A549 (cell line): ENCODE measurements around the gene IL17REL. TPM values are rescaled to one million over a fixed set of nuclear protein-coding genes. Genes with fewer than 3 reads are reported as not detected.

Source experiments
- ATAC-seq, 2 experiments: fragments of 200-7000 bp in 1 of 2; fragments of >200 bp in 1 of 2; cut with Nextera tagmentation in 1 of 2; cut with Tn5 transposase in 1 of 2; 3 replicates each; pipeline versions ENCODE4 v1.8.0 to v1.9.1; 2018 to 2020; ENCODE audit warnings: mild to moderate bottlenecking in 1 of 2, moderate library complexity in 1 of 2
- CTCF ChIA-PET: fragments of 300-600 bp; sonication (Branson Sonifier 250); formaldehyde crosslinking; extraction: SDS; loops from one replicate; lab custom pipeline; 2021; ENCODE audit warnings: antibody characterized with exemption, inconsistent platforms; lab: Yijun Ruan, JAX
- POLR2A ChIA-PET: fragments of 350-600 bp; formaldehyde crosslinking; extraction: SDS; loops from one replicate; lab custom pipeline; 2021; ENCODE audit warnings: antibody characterized with exemption, inconsistent platforms; lab: Yijun Ruan, JAX
- DNase-seq, 2 experiments: peaks; one replicate each; pipeline versions ENCODE4 v3.0.0 to v3.0.0-alpha.2; 2011 to 2016; ENCODE audit warnings: low read depth in 1 of 2, low spot score in 1 of 2
- FAIRE-seq: peaks from 2 replicates; lab custom pipeline; 2011; peaks lifted over from hg19 to GRCh38; lab: Jason Lieb, UNC
- H3K27ac ChIP-seq, 2 experiments: fragments of >200 bp; sonication (Bioruptor Twin); formaldehyde crosslinking; 3 replicates each; pipeline ENCODE4 v1.5.1; 2016 to 2017
- H3K4me1 ChIP-seq: fragments of >200 bp; sonication (Bioruptor Twin); formaldehyde crosslinking; 3 replicates; pipeline ENCODE4 v1.6.1; 2016
- H3K4me2 ChIP-seq: fragments of >200 bp; sonication (Bioruptor Twin); formaldehyde crosslinking; 3 replicates; pipeline ENCODE4 v1.6.1; 2016
- H3K4me3 ChIP-seq: fragments of >200 bp; sonication (Bioruptor Twin); formaldehyde crosslinking; 3 replicates; pipeline ENCODE4 v1.5.1; 2016
- H3K9me3 ChIP-seq: fragments of >200 bp; sonication (Bioruptor Twin); formaldehyde crosslinking; 3 replicates; pipeline ENCODE4 v1.6.1; 2016
- ATOH8 ChIP-seq: fragments of 250-450 bp; sonication (Bioruptor Pico); IDR thresholded peaks from 2 replicates; pipeline ENCODE4 v1.5.0; 2020; ENCODE audit warnings: low read depth, mild to moderate bottlenecking, moderate library complexity
- BCL3 ChIP-seq: fragments of >200 bp; sonication (Bioruptor Twin); formaldehyde crosslinking; IDR thresholded peaks from 3 replicates; pipeline ENCODE4 v1.6.1; 2016
- CBX2 ChIP-seq: fragments of 200-600 bp; sonication (generic); IDR thresholded peaks from 2 replicates; pipeline ENCODE4 v1.6.1; 2016; ENCODE audit warnings: low read depth, mild to moderate bottlenecking, borderline replicate concordance
- CHD2 ChIP-seq: fragments of 150-350 bp; IDR thresholded peaks from 2 replicates; pipeline ENCODE4 v1.6.1; 2014; ENCODE audit warnings: low read length; ENCODE audit not compliant: partially characterized antibody
- EHMT2 ChIP-seq: fragments of 200-600 bp; sonication (generic); IDR thresholded peaks from 2 replicates; pipeline ENCODE4 v1.6.1; 2016; ENCODE audit warnings: antibody characterized with exemption, low read depth, mild to moderate bottlenecking, moderate library complexity
- EP300 ChIP-seq, 2 experiments: fragments of >200 bp; sonication (Bioruptor Twin); formaldehyde crosslinking; IDR thresholded peaks; 2 replicates in 1 of 2; 3 replicates in 1 of 2; pipeline ENCODE4 v1.6.1; 2016 to 2017
- FOSB ChIP-seq: fragments of 250-450 bp; sonication (Bioruptor Pico); IDR thresholded peaks from 2 replicates; pipeline ENCODE4 v1.5.0; 2020; ENCODE audit warnings: mild to moderate bottlenecking, moderate library complexity
- FOXS1 ChIP-seq: fragments of 250-450 bp; sonication (Bioruptor Pico); IDR thresholded peaks from 2 replicates; pipeline ENCODE4 v1.5.0; 2020; ENCODE audit warnings: mild to moderate bottlenecking, moderate library complexity
- HES2 ChIP-seq: fragments of >200 bp; sonication (Bioruptor Twin); formaldehyde crosslinking; IDR thresholded peaks from 2 replicates; pipeline ENCODE4 v1.6.1; 2016
- HOXA7 ChIP-seq: fragments of 250-450 bp; sonication (Bioruptor Pico); IDR thresholded peaks from 2 replicates; pipeline ENCODE4 v1.5.0; 2020; ENCODE audit warnings: mild to moderate bottlenecking, moderate library complexity
- HOXB5 ChIP-seq: fragments of 250-450 bp; sonication (Bioruptor Pico); IDR thresholded peaks from 2 replicates; pipeline ENCODE4 v1.5.0; 2020; ENCODE audit warnings: mild to moderate bottlenecking, moderate library complexity
- JUN ChIP-seq, 2 experiments: fragments of >200 bp; sonication (Bioruptor Twin); formaldehyde crosslinking; IDR thresholded peaks; 2 replicates in 1 of 2; 3 replicates in 1 of 2; pipeline ENCODE4 v1.6.1; 2016 to 2017
- JUNB ChIP-seq: fragments of >200 bp; sonication (Bioruptor Twin); formaldehyde crosslinking; IDR thresholded peaks from 2 replicates; pipeline ENCODE4 v1.6.1; 2016
- KDM1A ChIP-seq: fragments of 200-600 bp; sonication (generic); IDR thresholded peaks from 2 replicates; pipeline ENCODE4 v1.6.1; 2016; ENCODE audit warnings: low read depth, mild to moderate bottlenecking
- KDM5A ChIP-seq: fragments of 200-600 bp; sonication (generic); IDR thresholded peaks from 2 replicates; pipeline ENCODE4 v1.6.1; 2016; ENCODE audit warnings: antibody characterized with exemption, mild to moderate bottlenecking
- MAFK ChIP-seq: fragments of 450-650 bp; IDR thresholded peaks from 2 replicates; pipeline ENCODE4 v1.6.1; 2014; ENCODE audit not compliant: partially characterized antibody
- NFE2L2 ChIP-seq: fragments of 150-350 bp; conservative IDR thresholded peaks from 2 replicates; pipeline ENCODE4 v1.6.1; 2014; ENCODE audit warnings: low read length
- NPAS2 ChIP-seq: fragments of 250-450 bp; sonication (Bioruptor Pico); IDR thresholded peaks from 2 replicates; pipeline ENCODE4 v1.8.0; 2022; ENCODE audit warnings: mild to moderate bottlenecking, moderate library complexity, borderline replicate concordance
- POLR2AphosphoS2 ChIP-seq: conservative IDR thresholded peaks from 2 replicates; pipeline ENCODE4 v1.6.1; 2012; ENCODE audit warnings: low read length, improper control_type of control experiment, inconsistent platforms
- RAD21 ChIP-seq, 2 experiments: fragments of >200 bp in 1 of 2; sonication (Bioruptor Twin) in 1 of 2; formaldehyde crosslinking in 1 of 2; IDR thresholded peaks in 1 of 2; conservative IDR thresholded peaks in 1 of 2; 2 replicates in 1 of 2; 3 replicates in 1 of 2; pipeline ENCODE4 v1.6.1; 2012 to 2018; ENCODE audit warnings: inconsistent platforms in 1 of 2
- SMC3 ChIP-seq: fragments of >200 bp; sonication (Bioruptor Twin); formaldehyde crosslinking; IDR thresholded peaks from 3 replicates; pipeline ENCODE4 v1.6.1; 2018; ENCODE audit warnings: inconsistent platforms
- TFCP2L1 ChIP-seq: fragments of 250-450 bp; sonication (Bioruptor Pico); IDR thresholded peaks from 2 replicates; pipeline ENCODE4 v1.5.0; 2021; ENCODE audit warnings: mild to moderate bottlenecking
- ZFP36 ChIP-seq: fragments of 450-650 bp; IDR thresholded peaks from 2 replicates; pipeline ENCODE4 v1.6.1; 2014; ENCODE audit warnings: borderline replicate concordance; ENCODE audit not compliant: partially characterized antibody
- ZNF302 ChIP-seq: fragments of 250-450 bp; sonication (Bioruptor Pico); IDR thresholded peaks from 2 replicates; pipeline ENCODE4 v1.9.0; 2021; ENCODE audit warnings: inconsistent platforms, mild to moderate bottlenecking, moderate library complexity
- ZSCAN20 ChIP-seq: fragments of 250-450 bp; sonication (Bioruptor Pico); IDR thresholded peaks from 2 replicates; pipeline ENCODE4 v1.8.0; 2022; ENCODE audit warnings: mild to moderate bottlenecking, moderate library complexity
- WGBS: methylation state at CpG from one replicate; pipeline ENCODE4 v1.1.6; 2017; ENCODE audit errors: missing lambda C conversion rate; 5-methylcytosine and 5-hydroxymethylcytosine counted together
- polyA plus RNA-seq, 4 experiments: library from polyadenylated mRNA; depleted of rRNA in 3 of 4; stranded (reverse); fragments of >200 nt; fragmentation: RNase III in 1 of 4; extraction: RNeasy Plus Mini Kit Qiagen cat#74134 plus additional on column Dnase treatment in 1 of 4; gene quantifications; 2 replicates in 3 of 4; 3 replicates in 1 of 4; pipeline ENCODE4 v1.2.3, GENCODE V29; 2011 to 2017
- TF ChIP-seq, protein P1 (sequence below): IDR thresholded peaks from 2 replicates; pipeline ENCODE4 v1.6.1; 2012
- TF ChIP-seq, protein P2 (sequence below): fragments of 150-350 bp; IDR thresholded peaks from 2 replicates; pipeline ENCODE4 v1.6.1; 2014; ENCODE audit warnings: low read depth, mild to moderate bottlenecking, low read length

IL17REL gene
- polyA plus RNA-seq, 2 of the 4 experiments (the other 2 are of a cell fraction), result 0.06 TPM; not detected in 1

DNA sequence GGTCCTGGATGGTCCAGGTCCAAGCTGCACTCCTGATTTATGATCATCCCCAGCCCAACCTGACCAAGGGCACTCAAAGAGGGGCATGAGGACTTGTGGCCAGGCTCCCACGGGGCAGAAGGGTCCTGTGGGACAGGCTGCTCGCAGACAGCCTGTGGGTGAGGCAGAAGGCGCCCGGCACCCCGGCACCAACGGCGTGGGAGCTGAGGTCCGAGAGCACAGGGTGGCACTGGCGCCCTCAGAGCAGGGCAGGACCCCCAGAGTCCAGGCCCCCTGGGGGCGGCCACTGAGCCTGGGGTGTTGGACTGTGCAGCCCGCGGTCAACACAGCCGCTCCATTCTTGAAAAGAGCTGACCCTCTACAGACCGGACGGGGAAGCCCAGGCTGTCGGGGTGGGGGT lies 3.3 kb downstream of the IL17REL start:
- Histone ChIP-seq H3K27ac (no peak overlapping the region), H3K4me2 (no peak overlapping the region), H3K4me1 (0 out of 3 replicates have a peak, but pooled peaks cover 4% of the 10 kb centered on the region), H3K4me3 (no peak overlapping the region), H3K9me3 (no peaks in the 10 kb centered on the region)
- FAIRE-seq (no peak), ATAC-seq (no peak), DNase-seq (no peak)
- CTCF ChIA-PET, result interaction anchor here (0.9 kb wide), 1 partner anchor 21 kb away, joined by 5 read pairs; no protein-coding TSS in a partner anchor
- TF ChIP-seq HES2 (no peak), ZNF302 (CRISPR knock-in tag) (no peak), FOSB (CRISPR knock-in tag) (no peak), MAFK (no peak), BCL3 (no peak), KDM5A (no peak), ZSCAN20 (CRISPR knock-in tag) (no peak), FOXS1 (CRISPR knock-in tag) (no peak), HOXB5 (CRISPR knock-in tag) (no peak), KDM1A (no peak), CHD2 (no peak), ZFP36 (no peak), TFCP2L1 (CRISPR knock-in tag) (no peak), JUNB (no peak), NPAS2 (CRISPR knock-in tag) (no peak)
- 66% methylated on average over 4 of the region's 16 CpGs for WGBS
- POLR2A ChIA-PET, result no interaction called here

DNA sequence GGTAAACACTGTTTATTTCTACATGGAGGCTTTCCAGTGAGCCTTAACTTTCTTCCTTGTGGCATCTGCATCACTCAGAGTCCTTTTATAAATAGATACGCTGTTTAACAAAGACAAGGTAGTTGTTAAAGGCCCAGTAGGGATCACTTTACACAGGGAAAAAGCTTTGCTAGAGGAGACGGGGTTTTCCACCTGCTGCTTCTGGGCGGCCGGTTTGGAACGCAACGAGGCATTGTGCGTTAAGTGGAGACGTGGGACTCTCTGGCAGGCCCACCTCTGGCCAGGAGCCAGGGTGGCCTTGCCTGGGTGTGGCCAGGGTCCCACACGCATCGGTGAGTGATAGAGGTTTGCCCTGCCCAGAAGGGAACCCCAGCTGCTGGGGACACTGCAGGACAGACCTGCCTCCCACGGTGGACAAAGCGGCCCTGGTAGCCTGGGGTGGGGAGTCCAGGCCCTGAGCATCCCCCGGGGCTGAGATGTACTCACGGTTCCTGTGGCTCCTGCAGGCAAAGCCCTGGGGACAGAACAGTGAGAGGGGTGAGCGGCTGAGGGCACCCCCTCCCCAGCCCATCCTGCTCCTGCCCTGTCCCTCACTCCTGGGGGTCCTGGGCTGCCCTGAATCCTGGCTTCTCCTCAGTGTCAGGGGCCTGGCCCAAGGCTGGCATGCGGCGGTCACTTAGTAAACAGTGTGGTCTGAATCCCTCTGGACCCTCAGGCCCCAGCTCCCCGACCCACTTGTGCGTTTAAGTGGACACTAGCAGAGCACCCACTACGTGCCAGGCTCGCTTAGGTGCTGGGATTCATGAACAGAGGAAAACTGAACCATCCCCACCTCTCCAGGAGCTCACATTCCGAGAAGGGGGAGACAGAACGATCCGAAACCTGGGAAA lies 4.2 kb downstream of the IL17REL start:
- Histone ChIP-seq H3K4me2 (no peak overlapping the region), H3K4me1 (0 out of 3 replicates have a peak, but pooled peaks cover 4% of the 10 kb centered on the region)
- POLR2A ChIA-PET, result no interaction called here
- no peak for FAIRE-seq
- TF ChIP-seq ZFP36, result no peak
- no peak for TF ChIP-seq ZSCAN20 (CRISPR knock-in tag)
- TF ChIP-seq ATOH8 (CRISPR knock-in tag), result no peak
- no peak for TF ChIP-seq SMC3
- no peak for TF ChIP-seq JUN (IDR thresholded peaks at IDR 0.05)
- TF ChIP-seq HES2, result no peak
- TF ChIP-seq POLR2AphosphoS2, result no peak
- no peak for TF ChIP-seq KDM1A
- TF ChIP-seq KDM5A, result no peak
- no peak for TF ChIP-seq HOXA7 (CRISPR knock-in tag)
- TF ChIP-seq RAD21 (conservative IDR thresholded peaks at IDR 0.05 in 1 of 2, IDR thresholded peaks at IDR 0.05 in 1 of 2), result no peak
- no peak for TF ChIP-seq EP300 (IDR thresholded peaks at IDR 0.05)
- TF ChIP-seq, protein P1, sequence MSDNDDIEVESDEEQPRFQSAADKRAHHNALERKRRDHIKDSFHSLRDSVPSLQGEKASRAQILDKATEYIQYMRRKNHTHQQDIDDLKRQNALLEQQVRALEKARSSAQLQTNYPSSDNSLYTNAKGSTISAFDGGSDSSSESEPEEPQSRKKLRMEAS, result no peak
- TF ChIP-seq, protein P2, sequence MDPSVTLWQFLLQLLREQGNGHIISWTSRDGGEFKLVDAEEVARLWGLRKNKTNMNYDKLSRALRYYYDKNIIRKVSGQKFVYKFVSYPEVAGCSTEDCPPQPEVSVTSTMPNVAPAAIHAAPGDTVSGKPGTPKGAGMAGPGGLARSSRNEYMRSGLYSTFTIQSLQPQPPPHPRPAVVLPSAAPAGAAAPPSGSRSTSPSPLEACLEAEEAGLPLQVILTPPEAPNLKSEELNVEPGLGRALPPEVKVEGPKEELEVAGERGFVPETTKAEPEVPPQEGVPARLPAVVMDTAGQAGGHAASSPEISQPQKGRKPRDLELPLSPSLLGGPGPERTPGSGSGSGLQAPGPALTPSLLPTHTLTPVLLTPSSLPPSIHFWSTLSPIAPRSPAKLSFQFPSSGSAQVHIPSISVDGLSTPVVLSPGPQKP, result no peak
- no peak for TF ChIP-seq CBX2
- TF ChIP-seq EHMT2, result no peak
- TF ChIP-seq NFE2L2, result no peak
- TF ChIP-seq, all 56 proteins: peak for 0
- 56% methylated on average over 15 of the region's 24 CpGs for WGBS
- peak in 1 of 2 experiments; percentile 23; a peak in 2 of 6 replicates for ATAC-seq
- no peak for DNase-seq
- Histone ChIP-seq H3K4me3 (no peak overlapping the region), H3K9me3 (no peaks in the 10 kb centered on the region), H3K27ac (no peak overlapping the region)
- CTCF ChIA-PET, result interaction anchor here (0.7 kb wide), 1 partner anchor 22 kb away, joined by 3 read pairs; no protein-coding TSS in a partner anchor
